ENCODE results near the gene PRDX2.
"Not testable (repeated sequence)": the region's sequence is repeated elsewhere in the genome, so short reads cannot be mapped to it uniquely, and the experiment has no call there.

GRCh38 chr19:12797607-12798006, 4.0 kb downstream of the PRDX2 start:
- TF ChIP-seq CTCF, POLR2A (IDR thresholded peaks at IDR 0.05): not testable (repeated sequence)
